ENCODE data around the gene SAE1.

The SAE1 gene

GRCh38 chr19:47093841-47094240 is 36.8 kb upstream of the SAE1 start:
- TF ChIP-seq CTCF (conservative IDR thresholded peaks at IDR 0.05; ENCODE audit: low read length), result no peak
- H3K4me3 ChIP-seq (ENCODE audit: low read length), result no peak overlapping the region
- DNase-seq (ENCODE audit: low read depth), result no peak

GRCh38 chr19:47094557-47095475 is 35.8 kb upstream of the SAE1 start:
- no peak for DNase-seq (ENCODE audit: low read depth)
- H3K4me3 ChIP-seq (ENCODE audit: low read length), result no peak overlapping the region
- TF ChIP-seq CTCF (conservative IDR thresholded peaks at IDR 0.05; ENCODE audit: low read length), result no peak

DNA sequence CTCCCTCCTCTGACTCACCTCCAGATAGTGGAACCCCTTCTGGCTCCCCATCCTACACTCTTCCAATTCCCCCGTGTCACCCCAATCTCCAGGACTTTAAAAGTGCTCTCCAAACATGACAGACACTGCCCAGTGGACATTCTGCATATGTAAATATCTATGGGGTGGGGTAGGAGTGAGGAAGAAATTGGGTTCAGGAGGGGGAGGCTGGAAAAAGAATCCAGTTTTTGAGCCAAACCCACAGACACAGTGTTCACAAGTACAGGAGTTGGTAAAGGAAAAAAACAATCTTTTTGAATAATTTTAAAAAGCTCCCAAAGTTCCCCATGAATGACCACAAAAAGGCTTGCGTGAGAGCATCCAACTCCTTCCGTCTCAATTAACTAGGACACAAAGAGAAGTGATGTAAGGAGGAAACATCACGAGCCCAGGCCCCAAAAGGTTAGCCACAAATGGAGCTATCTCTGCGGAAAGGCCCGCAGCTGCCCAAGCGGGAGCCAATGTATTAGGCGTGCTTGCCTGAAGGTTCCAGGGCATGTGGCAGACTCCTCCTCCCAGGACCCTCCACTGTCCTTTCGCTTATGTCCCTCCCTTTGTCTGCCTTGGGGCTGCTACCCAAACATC is 35.0 kb upstream of the SAE1 start:
- no peak overlapping the region for H3K4me3 ChIP-seq (ENCODE audit: low read length)
- no peak for DNase-seq (ENCODE audit: low read depth)
- no peak for TF ChIP-seq CTCF (conservative IDR thresholded peaks at IDR 0.05; ENCODE audit: low read length)

DNA sequence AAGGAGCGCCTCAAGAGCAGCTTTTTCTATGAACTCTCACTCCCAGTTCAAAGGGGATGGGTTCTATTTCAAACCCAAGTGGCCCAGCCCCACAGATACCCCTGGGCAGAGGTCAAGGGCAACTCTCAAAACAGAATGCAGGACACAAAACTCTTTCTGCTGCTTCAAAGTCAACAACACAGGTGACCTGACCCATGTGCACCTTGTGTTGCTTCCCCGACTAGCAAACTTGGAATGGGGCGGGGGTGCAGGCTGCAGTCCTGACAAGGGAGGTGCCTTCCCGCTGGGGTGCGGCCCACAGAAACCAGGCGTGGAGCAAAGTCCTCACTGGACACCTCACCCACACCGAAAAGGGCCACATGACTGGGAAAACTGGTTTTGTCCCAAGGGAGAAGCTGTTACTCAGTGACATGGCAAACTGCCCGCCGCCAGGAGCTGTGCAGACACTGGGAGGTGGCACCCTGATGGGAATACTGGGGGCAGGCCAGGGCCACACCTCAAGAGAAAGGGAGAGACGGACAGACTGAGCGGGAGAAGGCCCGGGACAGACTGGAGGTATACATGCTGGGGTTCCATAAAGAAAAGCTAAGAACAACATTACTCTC is 34.4 kb upstream of the SAE1 start:
- no peak for DNase-seq (ENCODE audit: low read depth)
- H3K4me3 ChIP-seq (ENCODE audit: low read length), result no peak overlapping the region
- TF ChIP-seq CTCF (conservative IDR thresholded peaks at IDR 0.05; ENCODE audit: low read length), result no peak

DNA sequence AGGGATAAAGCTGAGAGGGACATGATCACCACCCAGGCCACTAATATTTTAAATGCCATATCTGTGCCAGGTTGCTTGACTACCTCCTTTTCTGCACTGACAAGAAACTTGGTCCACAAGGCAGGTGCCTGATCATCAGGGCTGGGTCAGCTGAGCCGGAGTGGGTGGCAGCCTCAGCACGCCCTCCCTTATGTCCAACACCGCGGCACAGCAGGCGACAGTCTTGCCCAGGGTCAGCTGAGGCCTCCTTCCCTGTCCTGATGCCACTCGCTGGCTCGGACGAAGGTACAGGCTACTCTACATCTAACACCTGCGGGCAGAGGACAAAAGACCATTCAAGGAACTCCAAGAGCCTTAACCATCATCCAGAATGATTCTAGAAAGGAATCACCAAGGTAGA is 33.9 kb upstream of the SAE1 start:
- H3K4me3 ChIP-seq (ENCODE audit: low read length), result no peak overlapping the region
- DNase-seq (ENCODE audit: low read depth), result no peak
- no peak for TF ChIP-seq CTCF (conservative IDR thresholded peaks at IDR 0.05; ENCODE audit: low read length)

DNA sequence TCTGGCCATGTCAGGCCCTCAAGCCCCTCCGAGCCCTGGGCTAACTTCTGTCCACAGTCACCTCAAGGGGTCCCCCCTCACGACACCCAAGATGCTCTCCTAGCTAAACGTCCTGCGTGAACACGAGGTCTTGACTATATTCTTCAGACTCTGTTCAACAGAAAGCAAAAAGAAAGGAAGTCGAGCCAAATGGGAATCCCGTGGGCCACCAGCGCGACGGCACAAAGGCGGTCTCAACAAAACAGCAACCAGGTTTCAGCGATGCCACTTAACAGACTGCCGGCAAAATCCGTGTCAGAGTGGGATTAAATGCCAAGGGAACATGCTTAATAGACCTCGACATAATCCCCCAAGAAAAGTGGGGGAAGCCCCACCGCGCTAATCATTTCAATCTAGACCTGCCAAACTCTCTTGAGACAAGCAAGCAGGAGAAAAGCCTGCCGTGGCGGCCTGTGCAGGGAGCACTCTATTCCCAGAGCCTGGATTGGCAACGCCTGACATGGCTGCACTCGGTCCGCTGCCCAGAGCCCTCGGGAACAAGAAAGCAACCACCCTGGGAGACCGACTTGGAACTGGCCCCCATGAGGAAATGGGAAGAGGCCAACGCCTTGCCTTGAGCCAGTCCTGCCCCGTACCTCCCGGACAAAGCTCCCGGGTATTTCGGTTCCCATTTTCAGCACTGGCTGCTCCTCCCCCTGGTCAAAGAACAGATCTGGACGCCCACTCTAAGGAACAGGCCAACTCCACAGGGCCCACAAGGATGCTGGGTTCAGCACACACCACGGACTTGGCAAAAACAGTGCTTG is 33.0 kb upstream of the SAE1 start:
- no peak for TF ChIP-seq CTCF (conservative IDR thresholded peaks at IDR 0.05; ENCODE audit: low read length)
- no peak overlapping the region for H3K4me3 ChIP-seq (ENCODE audit: low read length)
- DNase-seq (ENCODE audit: low read depth), result no peak

Data from AG10803 (cell line).